DMS53 (cell line): Measurements from ENCODE around the gene ZDHHC14.
A peak's percentile ranks its signal among the peaks of the same experiment; 100 is the strongest.

Source experiments
- DNase-seq: peaks from one replicate; lab custom pipeline; 2025; lab: John Stamatoyannopoulos, UW

Gene ZDHHC14

DNA sequence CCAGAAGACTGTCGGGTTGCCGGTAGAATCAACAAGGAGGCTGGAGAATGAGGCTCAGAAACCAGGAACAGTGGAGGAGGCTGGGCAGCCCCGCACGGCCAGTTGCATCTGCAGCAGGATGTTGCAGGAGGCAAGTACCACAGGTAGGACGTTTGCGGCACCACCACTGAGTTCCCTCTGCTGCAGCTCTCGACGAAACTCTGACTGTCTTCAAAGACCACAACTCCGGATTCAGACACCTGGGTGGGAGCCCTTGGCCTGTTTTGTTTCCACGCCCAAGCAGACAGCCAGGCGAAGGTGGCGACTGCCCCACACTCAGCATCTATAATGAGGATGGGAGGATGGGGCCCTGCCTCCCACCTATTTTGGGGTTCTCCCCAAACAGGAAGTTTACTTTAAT is 218.2 kb downstream of the ZDHHC14 start:
- DNase-seq = no peak

GRCh38 chr6:157600807-157601206 is 219.8 kb downstream of the ZDHHC14 start:
- no peak for DNase-seq

GRCh38 chr6:157602521-157603295 is 221.7 kb downstream of the ZDHHC14 start:
- peak; percentile 2 for DNase-seq

GRCh38 chr6:157603314-157603940 is 222.4 kb downstream of the ZDHHC14 start:
- no peak for DNase-seq

- DNase-seq = no peak
These were observed 223.0 kb downstream of the ZDHHC14 start for GRCh38 chr6:157603971-157604370.

DNA sequence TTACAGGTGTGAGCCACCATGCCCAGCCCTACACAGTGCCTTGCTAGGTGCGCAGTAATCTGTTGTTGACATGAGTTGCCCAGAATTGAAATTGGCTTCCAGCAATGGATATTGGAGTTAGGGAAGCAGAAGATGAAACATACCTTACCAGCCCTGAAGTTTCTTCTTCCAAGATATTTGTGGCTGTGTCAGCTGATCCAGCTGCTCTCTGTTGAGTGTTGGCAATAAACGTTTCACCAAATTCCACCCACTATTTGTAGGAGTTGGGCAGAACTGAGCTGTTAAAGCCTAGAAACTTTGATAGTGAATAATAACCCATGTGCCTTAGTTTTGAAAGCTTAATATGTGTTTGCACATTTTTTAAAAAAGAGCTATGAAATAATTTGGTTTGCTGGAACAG is 223.8 kb downstream of the ZDHHC14 start:
- no peak for DNase-seq

DNA sequence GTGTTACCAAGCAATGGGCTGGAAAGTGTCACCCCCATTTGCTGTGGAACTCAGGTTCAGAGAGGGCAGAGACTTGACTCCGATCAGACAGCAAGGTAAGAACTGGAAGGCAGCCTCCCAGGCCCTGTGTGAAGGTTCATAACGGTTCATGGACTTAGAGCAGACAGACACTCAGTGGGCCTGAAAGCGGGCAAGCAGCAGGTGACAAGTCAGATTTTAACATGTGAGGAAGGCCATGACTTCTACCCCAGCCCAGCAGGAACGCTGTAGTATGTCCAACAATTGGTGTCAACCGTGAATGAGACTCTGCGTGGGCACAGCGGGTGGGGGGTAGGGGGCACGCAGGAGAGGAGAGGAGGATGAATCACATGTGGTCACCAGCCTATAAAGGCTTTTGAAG is 224.5 kb downstream of the ZDHHC14 start:
- DNase-seq = no peak

GRCh38 chr6:157606516-157606915 is 225.5 kb downstream of the ZDHHC14 start:
- no peak for DNase-seq

- DNase-seq = no peak
These were observed 226.5 kb downstream of the ZDHHC14 start for GRCh38 chr6:157607317-157608109.

DNA sequence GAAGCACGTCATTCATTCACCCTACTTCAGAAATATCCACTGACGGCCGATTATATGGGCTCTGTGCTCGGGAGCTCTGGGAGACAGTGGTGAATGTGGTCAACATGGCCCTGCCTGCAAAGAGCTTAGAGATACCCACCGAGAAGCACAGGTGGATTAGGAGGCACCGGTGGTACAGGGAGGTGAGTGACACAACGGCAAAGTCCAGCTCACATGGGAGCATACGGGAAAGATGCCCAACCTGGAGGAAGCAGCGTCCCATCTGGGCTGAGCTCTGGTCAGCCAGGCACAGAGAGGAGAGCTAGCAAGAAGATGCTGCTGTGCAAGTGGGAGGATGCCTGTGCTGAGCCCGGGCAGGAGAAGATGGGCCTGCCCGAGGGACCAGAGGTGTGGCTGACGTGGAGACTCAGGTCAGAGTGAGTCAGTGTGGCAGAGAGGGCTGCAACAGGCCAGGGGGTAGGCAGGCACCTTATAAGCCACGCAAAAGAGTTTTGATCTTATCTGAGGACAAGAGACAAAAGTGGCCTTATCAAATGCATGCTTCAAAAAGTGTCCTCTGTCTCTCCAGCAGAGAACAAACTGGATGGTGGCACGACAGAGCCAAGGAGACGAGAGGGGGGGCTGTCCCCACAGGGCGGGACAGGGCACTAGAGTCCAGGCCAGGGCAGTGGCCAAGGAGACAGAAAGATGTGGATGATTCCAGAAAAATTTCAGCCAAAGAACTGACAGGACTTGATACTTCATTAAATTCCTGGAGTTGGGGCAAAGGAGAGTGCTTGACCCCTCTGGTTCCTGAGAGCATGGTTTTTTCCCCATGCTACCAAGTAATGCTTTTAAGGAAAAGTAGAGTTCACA is 227.5 kb downstream of the ZDHHC14 start:
- DNase-seq = no peak

GRCh38 chr6:157609117-157609516 is 228.1 kb downstream of the ZDHHC14 start:
- no peak for DNase-seq

DNA sequence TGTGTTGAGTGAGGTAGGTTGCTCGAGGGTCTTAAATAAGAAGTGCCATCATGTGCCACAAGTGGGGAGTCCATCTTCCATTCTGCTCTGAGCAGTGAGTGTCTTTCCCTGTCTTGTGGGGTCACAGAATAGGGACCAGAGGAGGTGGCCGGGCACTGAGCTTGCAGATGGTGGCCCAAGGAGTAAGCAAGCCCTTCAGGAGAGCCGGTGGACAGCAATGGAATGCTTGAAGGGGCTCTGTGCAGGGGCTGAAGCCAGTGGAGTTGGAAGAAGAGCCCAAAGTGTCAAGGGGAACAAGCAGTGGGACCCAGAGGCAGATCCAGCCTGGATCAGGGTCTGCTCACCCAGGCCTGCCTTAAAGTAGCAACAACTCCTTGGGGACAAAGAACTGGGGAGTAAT is 228.6 kb downstream of the ZDHHC14 start:
- DNase-seq = no peak

- no peak for DNase-seq
These were observed 229.5 kb downstream of the ZDHHC14 start for GRCh38 chr6:157610451-157610999.

DNA sequence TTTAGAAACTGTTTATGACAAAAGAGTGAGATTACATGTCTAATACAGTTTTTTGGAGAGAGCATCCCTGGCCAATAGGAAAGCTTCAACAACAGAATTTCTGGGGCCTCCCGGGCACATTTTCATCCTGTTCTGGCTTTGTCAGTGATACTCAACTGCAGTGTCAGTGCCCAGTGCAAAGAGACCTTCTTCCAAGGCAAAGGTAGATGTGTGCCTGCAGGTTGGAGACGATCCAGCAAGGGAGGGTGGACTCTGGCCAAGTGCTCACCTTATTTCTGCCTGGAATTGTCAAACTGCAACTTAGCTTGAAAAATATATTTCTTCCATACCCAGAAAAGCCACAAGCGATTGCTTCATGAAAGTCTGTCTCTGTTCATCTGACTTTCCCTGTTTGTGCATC is 230.4 kb downstream of the ZDHHC14 start:
- no peak for DNase-seq

GRCh38 chr6:157613011-157613522 is 232.1 kb downstream of the ZDHHC14 start:
- peak; percentile 63 for DNase-seq

DNA sequence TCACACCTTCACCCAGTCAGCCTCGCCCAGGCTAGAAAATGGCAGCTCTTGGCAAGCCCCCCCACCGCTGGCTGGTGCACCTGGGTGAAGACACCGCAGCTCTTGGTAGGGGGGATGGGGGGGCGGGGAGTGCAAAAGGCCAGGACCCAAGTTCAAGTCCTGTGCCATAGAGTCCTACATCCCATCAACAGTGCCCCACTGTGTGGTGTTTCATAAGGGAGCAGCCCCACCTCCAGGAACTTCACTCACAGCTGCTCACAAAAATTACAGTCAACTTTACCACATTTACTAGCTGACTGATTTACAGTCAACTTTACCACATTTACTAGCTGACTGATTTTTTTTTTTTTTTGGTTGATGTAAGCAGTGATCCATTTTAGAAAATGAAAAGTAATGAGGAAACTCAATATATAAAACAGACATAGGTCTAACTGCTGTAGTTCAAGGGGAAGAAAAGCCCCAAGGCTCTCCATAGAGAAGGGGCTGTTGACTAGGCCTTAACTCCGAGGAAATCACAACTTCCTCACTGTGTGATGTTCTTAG is 233.1 kb downstream of the ZDHHC14 start:
- no peak for DNase-seq

DNA sequence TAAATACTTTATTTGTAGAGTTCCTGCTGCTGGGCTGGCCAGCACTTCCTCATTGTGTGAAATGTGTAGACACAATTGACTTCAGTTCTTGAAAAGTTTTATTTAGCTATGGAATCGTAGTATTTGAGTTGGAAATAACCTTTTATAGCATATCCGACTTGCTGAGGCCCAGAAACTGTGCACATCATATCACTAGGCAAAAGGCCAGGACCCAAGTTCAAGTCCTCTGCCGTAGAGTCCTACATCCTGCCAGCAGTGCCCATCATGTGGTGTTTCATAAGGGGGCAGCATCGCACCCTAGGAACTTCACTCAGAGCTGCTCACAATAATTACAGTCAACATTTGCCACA is 234.4 kb downstream of the ZDHHC14 start:
- no peak for DNase-seq

DNA sequence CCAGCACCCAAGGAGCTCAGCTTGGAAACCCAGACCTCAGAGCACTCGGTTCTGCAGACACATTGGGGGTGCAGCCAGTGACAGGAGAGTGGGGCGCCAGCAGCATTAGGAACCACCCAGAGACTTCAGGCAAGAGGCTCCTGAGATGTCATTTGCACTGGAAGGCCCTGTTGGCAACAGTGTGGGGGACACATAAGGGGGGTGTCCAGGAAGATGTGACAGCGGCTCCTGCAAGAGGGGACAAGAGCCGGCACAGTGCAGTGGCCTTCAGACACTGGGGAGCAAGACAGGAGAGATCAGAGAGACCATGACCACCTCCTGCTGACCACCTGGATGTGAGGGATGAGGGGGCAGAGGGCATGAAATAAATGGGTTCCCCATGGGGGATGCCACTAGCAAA is 235.0 kb downstream of the ZDHHC14 start:
- no peak for DNase-seq

- no peak for DNase-seq
These were observed 240.0 kb downstream of the ZDHHC14 start for GRCh38 chr6:157620944-157621343.

- DNase-seq = no peak
These were observed 240.4 kb downstream of the ZDHHC14 start for GRCh38 chr6:157621406-157621805.

DNA sequence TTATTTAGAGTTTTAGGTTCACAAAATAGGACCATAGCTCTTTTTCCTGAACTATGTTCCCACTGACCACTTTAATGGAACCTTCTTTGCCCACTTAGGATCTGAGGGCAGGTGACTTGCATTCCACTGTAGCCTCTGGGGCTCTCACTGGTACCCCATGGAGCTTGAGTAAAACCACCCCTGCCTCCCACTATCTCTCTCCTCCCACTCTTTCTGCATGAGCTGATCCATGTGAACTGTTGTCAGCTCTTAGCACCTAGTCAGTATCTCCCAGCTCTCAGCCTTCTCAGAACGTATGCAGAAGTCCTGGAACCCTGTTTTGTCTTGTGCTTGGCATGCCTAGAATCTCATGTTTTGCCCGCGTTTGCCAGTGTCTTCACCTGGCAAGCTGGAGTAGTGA is 241.4 kb downstream of the ZDHHC14 start:
- no peak for DNase-seq
